Measurements from ENCODE around the gene GAB1.

- TF ChIP-seq, protein P1, sequence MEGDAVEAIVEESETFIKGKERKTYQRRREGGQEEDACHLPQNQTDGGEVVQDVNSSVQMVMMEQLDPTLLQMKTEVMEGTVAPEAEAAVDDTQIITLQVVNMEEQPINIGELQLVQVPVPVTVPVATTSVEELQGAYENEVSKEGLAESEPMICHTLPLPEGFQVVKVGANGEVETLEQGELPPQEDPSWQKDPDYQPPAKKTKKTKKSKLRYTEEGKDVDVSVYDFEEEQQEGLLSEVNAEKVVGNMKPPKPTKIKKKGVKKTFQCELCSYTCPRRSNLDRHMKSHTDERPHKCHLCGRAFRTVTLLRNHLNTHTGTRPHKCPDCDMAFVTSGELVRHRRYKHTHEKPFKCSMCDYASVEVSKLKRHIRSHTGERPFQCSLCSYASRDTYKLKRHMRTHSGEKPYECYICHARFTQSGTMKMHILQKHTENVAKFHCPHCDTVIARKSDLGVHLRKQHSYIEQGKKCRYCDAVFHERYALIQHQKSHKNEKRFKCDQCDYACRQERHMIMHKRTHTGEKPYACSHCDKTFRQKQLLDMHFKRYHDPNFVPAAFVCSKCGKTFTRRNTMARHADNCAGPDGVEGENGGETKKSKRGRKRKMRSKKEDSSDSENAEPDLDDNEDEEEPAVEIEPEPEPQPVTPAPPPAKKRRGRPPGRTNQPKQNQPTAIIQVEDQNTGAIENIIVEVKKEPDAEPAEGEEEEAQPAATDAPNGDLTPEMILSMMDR (IDR thresholded peaks at IDR 0.05; ENCODE audit: low read length), result no peak
- TF ChIP-seq EZH2 (IDR thresholded peaks at IDR 0.05; ENCODE audit: borderline replicate concordance, low read length), result no peak
Observed at GRCh38 chr4:143390764-143391163, 54.1 kb downstream of the GAB1 start.
